GM12878 (cell line): ENCODE measurements around the gene IL19. TPM values are rescaled to one million over a fixed set of nuclear protein-coding genes. Genes with fewer than 3 reads are reported as not detected.

Source experiments
- BCL3 ChIP-seq: IDR thresholded peaks from 2 replicates; pipeline ENCODE4 v1.6.1; 2011; ENCODE audit warnings: borderline replicate concordance, low read depth, mild to moderate bottlenecking, moderate library complexity, low read length; ENCODE audit not compliant: insufficient read depth, poor library complexity, severe bottlenecking
- BCLAF1 ChIP-seq: fragments of 450-650 bp; IDR thresholded peaks from 2 replicates; pipeline ENCODE4 v1.6.1; 2017; ENCODE audit warnings: antibody characterized with exemption, mild to moderate bottlenecking, moderate library complexity
- BRCA1 ChIP-seq: IDR thresholded peaks from 2 replicates; pipeline ENCODE4 v1.6.1; 2011; ENCODE audit warnings: low read depth, low read length, improper control_type of control experiment
- E4F1 ChIP-seq: fragments of 450-650 bp; IDR thresholded peaks from 2 replicates; pipeline ENCODE4 v1.6.1; 2018; ENCODE audit warnings: borderline replicate concordance, mild to moderate bottlenecking; ENCODE audit not compliant: partially characterized antibody
- FOS ChIP-seq: IDR thresholded peaks from 3 replicates; pipeline ENCODE4 v1.6.1; 2011; ENCODE audit warnings: borderline replicate concordance; ENCODE audit not compliant: insufficient read length; ENCODE audit errors: extremely low read depth
- FOXM1 ChIP-seq: IDR thresholded peaks from 2 replicates; pipeline ENCODE4 v1.6.1; 2012; ENCODE audit warnings: low read depth, mild to moderate bottlenecking, inconsistent platforms, low read length, moderate library complexity
- IRF4 ChIP-seq: IDR thresholded peaks from 2 replicates; pipeline ENCODE4 v1.6.1; 2011; ENCODE audit warnings: low read depth, low read length
- MEF2B ChIP-seq: fragments of 450-650 bp; IDR thresholded peaks from 2 replicates; pipeline ENCODE4 v1.6.1; 2018; ENCODE audit warnings: mild to moderate bottlenecking, moderate library complexity; ENCODE audit not compliant: partially characterized antibody, poor library complexity, severe bottlenecking
- NFIC ChIP-seq: IDR thresholded peaks from 2 replicates; pipeline ENCODE4 v1.6.1; 2012; ENCODE audit warnings: low read depth, mild to moderate bottlenecking, inconsistent platforms, low read length, moderate library complexity
- RAD51 ChIP-seq: fragments of 450-650 bp; IDR thresholded peaks from 2 replicates; pipeline ENCODE4 v1.6.1; 2016; ENCODE audit warnings: moderate library complexity, mild to moderate bottlenecking, inconsistent platforms
- SMARCA5 ChIP-seq: fragments of 450-650 bp; IDR thresholded peaks from 2 replicates; pipeline ENCODE4 v1.6.1; 2017; ENCODE audit warnings: mild to moderate bottlenecking
- SP1 ChIP-seq: IDR thresholded peaks from one replicate; pipeline ENCODE4 v1.6.1; 2011; ENCODE audit warnings: low read depth, low read length
- TBL1XR1 ChIP-seq: IDR thresholded peaks from 2 replicates; pipeline ENCODE4 v1.6.1; 2012; ENCODE audit warnings: low read depth, low read length, improper control_type of control experiment
- TCF3 ChIP-seq: IDR thresholded peaks from 2 replicates; pipeline ENCODE4 v1.6.1; 2012; ENCODE audit warnings: low read depth, mild to moderate bottlenecking, low read length, borderline replicate concordance; ENCODE audit not compliant: insufficient read depth
- WRNIP1 ChIP-seq: IDR thresholded peaks from 2 replicates; pipeline ENCODE4 v1.6.1; 2011; ENCODE audit warnings: low read depth, low read length, improper control_type of control experiment, borderline replicate concordance
- ZBTB33 ChIP-seq: fragments of 450-650 bp; IDR thresholded peaks from 2 replicates; pipeline ENCODE4 v1.6.1; 2017; ENCODE audit warnings: mild to moderate bottlenecking
- ZNF384 ChIP-seq: IDR thresholded peaks from 2 replicates; pipeline ENCODE4 v1.6.1; 2012; ENCODE audit warnings: low read depth, mild to moderate bottlenecking, low read length, improper control_type of control experiment, borderline replicate concordance
- ZNF687 ChIP-seq: fragments of 450-650 bp; IDR thresholded peaks from 2 replicates; pipeline ENCODE4 v1.6.1; 2017; ENCODE audit warnings: mild to moderate bottlenecking, moderate library complexity
- polyA plus RNA-seq, 11 experiments: library from polyadenylated mRNA; depleted of rRNA in 4 of 11; unstranded in 6 of 11; stranded (reverse) in 5 of 11; fragments of >200 nt; fragmentation: Nextera tagmentation in 4 of 11; fragmentation: Illumina TruSeq in 1 of 11; extraction: Ambion mirVana in 4 of 11; extraction: Trizol in 1 of 11; gene quantifications; 1 replicate in 1 of 11; 2 replicates in 10 of 11; pipeline versions ENCODE4 v1.2.1 to v1.2.3, GENCODE V29; 2011 to 2016; ENCODE audit warnings: inconsistent platforms in 2 of 11, missing spikeins in 2 of 11, low read depth in 1 of 11
- total RNA-seq, 4 experiments: library from RNA; depleted of rRNA in 3 of 4; stranded (reverse); fragments of >200 nt in 3 of 4; fragmentation: Illumina TruSeq in 1 of 4; extraction: Trizol in 1 of 4; gene quantifications; 2 replicates each; pipeline versions ENCODE4 v1.2.1 to v1.2.3, GENCODE V29; 2013 to 2021

Gene IL19
- total and polyA plus RNA-seq, 10 of the 15 experiments (the other 5 are each of a cell fraction or from before 2014, with no cell fraction given): 0.10 to 0.73 (median 0.28) TPM; not detected in 6

GRCh38 chr1:206774093-206774492, 3.5 kb downstream of the IL19 start (continued):
- TF ChIP-seq ZNF687 (no peak), MEF2B (no peak), TBL1XR1 (no peak), ZNF384 (no peak), SMARCA5 (no peak), BCLAF1 (no peak), ZBTB33 (no peak), NFIC (no peak), FOS (no peak), WRNIP1 (no peak), E4F1 (no peak), BRCA1 (no peak), TCF3 (no peak), BCL3 (no peak), SP1 (no peak), IRF4 (peak; percentile 54; the same call in 1 of the 2 replicates), FOXM1 (no peak), RAD51 (no peak)
